SHP77 treated with DMSO at 0.1 percent for 48 hours (cell line): ENCODE measurements around the gene RPL14.
A peak's percentile ranks its signal among the peaks of the same experiment; 100 is the strongest.
"Not testable (repeated sequence)": the region's sequence is repeated elsewhere in the genome, so short reads cannot be mapped to it uniquely, and the experiment has no call there.

Experiments
- DNase-seq: peaks from one replicate; lab custom pipeline; 2025; lab: John Stamatoyannopoulos, UW

Gene RPL14

GRCh38 chr3:40462838-40463237, 5.7 kb downstream of the RPL14 start:
- DNase-seq = not testable (repeated sequence)

GRCh38 chr3:40463579-40463978, 6.4 kb downstream of the RPL14 start:
- DNase-seq = no peak

- no peak for DNase-seq
These were observed 7.4 kb downstream of the RPL14 start for GRCh38 chr3:40464339-40465110.

GRCh38 chr3:40465111-40465407, 7.9 kb downstream of the RPL14 start:
- DNase-seq = no peak

- no peak for DNase-seq
These were observed 8.3 kb downstream of the RPL14 start for GRCh38 chr3:40465456-40465855.

GRCh38 chr3:40468018-40468417, 10.9 kb downstream of the RPL14 start:
- DNase-seq = no peak

- no peak for DNase-seq
These were observed 13.6 kb downstream of the RPL14 start for GRCh38 chr3:40470701-40471100.

GRCh38 chr3:40476478-40477470, 19.6 kb downstream of the RPL14 start, which contains the start of gene ZNF619:
ZNF619 (plus strand) TSS chr3:40477122; CDS start chr3:40477980, 858 bp downstream.
- peak; percentile 50 for DNase-seq

- DNase-seq = no peak
These were observed 20.5 kb downstream of the RPL14 start for GRCh38 chr3:40477666-40478065.

GRCh38 chr3:40487172-40487571, 30.0 kb downstream of the RPL14 start:
- DNase-seq = no peak

GRCh38 chr3:40490916-40491315, 33.8 kb downstream of the RPL14 start:
- DNase-seq = no peak

GRCh38 chr3:40494698-40495097, 37.6 kb downstream of the RPL14 start:
- no peak for DNase-seq

- DNase-seq = no peak
These were observed 40.1 kb downstream of the RPL14 start for GRCh38 chr3:40497288-40497687.

- DNase-seq = no peak
These were observed 42.8 kb downstream of the RPL14 start for GRCh38 chr3:40499952-40500351.

GRCh38 chr3:40502034-40502433, 44.9 kb downstream of the RPL14 start:
- DNase-seq = no peak

GRCh38 chr3:40504636-40505430, 47.7 kb downstream of the RPL14 start:
- no peak for DNase-seq

GRCh38 chr3:40505599-40506462, 48.7 kb downstream of the RPL14 start, which contains the start of gene ZNF620:
ZNF620 (plus strand) TSS chr3:40506039; CDS start chr3:40506353, 314 bp downstream.
- peak; percentile 84 for DNase-seq

GRCh38 chr3:40511031-40511718, 54.0 kb downstream of the RPL14 start:
- DNase-seq = no peak

GRCh38 chr3:40516201-40516600, 59.1 kb downstream of the RPL14 start:
- DNase-seq = no peak

- no peak for DNase-seq
These were observed 60.9 kb downstream of the RPL14 start for GRCh38 chr3:40518067-40518466.
